Heart left ventricle (tissue), 13 donors: ENCODE measurements around the gene AZIN2.

ENCODE experiments used
- CTCF ChIP-seq, 12 donors: fragments of 200-600 bp; sonication (generic) in 4 of 12; IDR thresholded peaks; one replicate each; pipeline versions ENCODE4 v1.5.0 to v1.8.0; 2018 to 2022; ENCODE audit warnings: antibody characterized with exemption in 12 of 12, mild to moderate bottlenecking in 5 of 12
- POLR2A ChIP-seq, 2 donors: fragments of 450-650 bp; IDR thresholded peaks; one replicate each; pipeline ENCODE4 v1.6.1; 2017; ENCODE audit warnings: antibody characterized with exemption in 2 of 2, mild to moderate bottlenecking in 2 of 2, moderate library complexity in 2 of 2
- donor health status: ischemic (EF 13 %, LVEDD 7.1; RV severe dilation, severe dysfunction).
- donor health status: DM: no; HTN: yes; CAD: no.
- donor health status: DM: no; HTN: no; CAD: no.
- donor health status: ischemic (EF 25% LVEDD 6.9; RV normal size, moderate dysfunction).
- donor health status: ischemic (EF 25% LVEDD 5.7; RV mildly dilated, moderate dysfunction).
- donor health status: ischemic (EF 35%, LVEDD 5.7; RV mildly dilated, moderate dysfunction).
- donor health status: nonischemic (EF 11% LVEDD 7.7; RV severe dilation, severe dysfunction).
- donor health status: DM: yes; HTN: yes; CAD: no.
- donor health status: PGD.
- donor health status: ischemic (EF 29% LVEDD 5.4; RV normal size, mild dysfunction).
- donor health status: nonischemic (EF 23%, LVEDD 6.1; RV moderate dilation, normal function).

GRCh38 chr1:33151116-33151515, 70.2 kb downstream of the AZIN2 start:
- TF ChIP-seq CTCF (IDR thresholded peaks at IDR 0.05) (no peak), POLR2A (IDR thresholded peaks at IDR 0.05) (no peak)
